ENCODE measurements around the gene PRPH.
"Not testable (repeated sequence)": the region's sequence is repeated elsewhere in the genome, so short reads cannot be mapped to it uniquely, and the experiment has no call there.

Gene PRPH

DNA sequence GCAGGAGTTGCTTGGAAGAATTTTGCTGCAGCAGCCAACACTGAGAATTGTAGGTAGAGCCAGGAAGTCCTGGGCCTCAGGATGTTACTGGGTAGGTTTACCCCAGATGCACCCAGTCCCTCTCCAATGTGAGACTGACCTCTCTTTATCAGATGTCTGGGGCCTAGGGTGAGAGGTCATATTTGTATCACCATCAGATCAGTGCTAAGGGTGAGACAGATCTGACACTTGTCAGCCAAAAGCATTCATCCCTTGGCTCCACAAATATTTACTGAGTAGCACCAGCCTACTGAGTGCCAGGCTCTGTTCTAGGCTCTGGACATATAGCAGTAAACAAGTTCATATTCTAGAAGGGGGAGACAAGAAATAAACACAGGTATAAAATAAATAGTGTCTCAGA, 32.4 kb downstream of the PRPH start:
- no peak overlapping the region for H3K27ac Mint-ChIP-seq
- H3K4me1 Mint-ChIP-seq (ENCODE audit: low read depth), result peaks cover 29% of the 10 kb centered on the region
- no peaks in the 10 kb centered on the region for H3K9me3 Mint-ChIP-seq
- intact Hi-C loops (cut with micrococcal nuclease), result no loop called here
- H3K36me3 Mint-ChIP-seq (ENCODE audit: low read depth), result peaks cover 9% of the 10 kb centered on the region
- no peak overlapping the region for H3K4me3 Mint-ChIP-seq
- peaks cover 15% of the 10 kb centered on the region for H3K27me3 Mint-ChIP-seq

DNA sequence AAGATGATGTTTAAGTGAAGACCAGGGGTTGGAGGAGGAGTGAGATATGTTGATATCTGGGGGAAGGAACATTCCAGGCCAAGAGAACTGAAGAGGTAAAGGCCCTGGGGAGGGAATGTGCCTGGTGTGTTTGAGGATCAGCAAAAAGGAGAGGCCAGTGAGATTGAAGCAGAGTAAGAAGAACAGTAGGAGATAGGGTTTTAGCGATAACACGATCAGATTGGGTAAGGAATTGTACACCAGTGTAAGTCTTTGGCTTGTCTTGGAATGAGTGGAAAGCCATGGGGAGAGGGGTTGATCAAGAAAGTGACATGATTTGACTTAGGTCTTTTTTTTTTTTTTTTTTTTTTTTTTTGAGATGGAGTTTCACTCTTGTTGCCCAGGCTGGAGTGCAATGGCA, 32.9 kb downstream of the PRPH start:
- no peaks in the 10 kb centered on the region for H3K9me3 Mint-ChIP-seq
- H3K4me1 Mint-ChIP-seq (ENCODE audit: low read depth), result peaks cover 32% of the 10 kb centered on the region
- H3K27ac Mint-ChIP-seq, result no peak overlapping the region
- H3K27me3 Mint-ChIP-seq, result peaks cover 20% of the 10 kb centered on the region
- intact Hi-C loops (cut with micrococcal nuclease), result no loop called here
- no peak overlapping the region for H3K4me3 Mint-ChIP-seq
- peaks cover 5% of the 10 kb centered on the region for H3K36me3 Mint-ChIP-seq (ENCODE audit: low read depth)

DNA sequence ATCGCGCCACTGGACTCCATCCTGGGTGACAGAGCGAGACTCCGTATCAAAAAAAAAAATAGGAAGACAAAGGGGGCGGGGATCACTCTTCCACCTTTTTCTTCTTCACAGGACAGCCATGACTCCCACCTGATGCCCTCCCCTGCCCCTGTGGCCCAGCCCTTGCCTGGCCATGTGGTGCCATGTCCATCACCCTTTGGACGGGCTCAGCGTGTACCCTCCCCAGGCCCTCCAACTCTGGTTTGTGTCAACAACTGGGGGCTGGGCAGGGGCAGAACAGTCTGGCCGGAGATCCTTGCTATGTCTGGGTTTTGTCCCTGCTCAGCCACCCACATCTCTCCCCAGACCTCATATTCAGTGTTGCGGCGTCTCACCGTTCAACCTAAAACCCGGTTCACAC, 33.9 kb downstream of the PRPH start:
- Mint-ChIP-seq H3K27me3 (peaks cover 28% of the 10 kb centered on the region), H3K4me3 (no peak overlapping the region), H3K4me1 (ENCODE audit: low read depth) (peaks cover 28% of the 10 kb centered on the region), H3K9me3 (no peaks in the 10 kb centered on the region), H3K27ac (no peak overlapping the region), H3K36me3 (ENCODE audit: low read depth) (no peaks in the 10 kb centered on the region)
- intact Hi-C loops (cut with micrococcal nuclease), result no loop called here

DNA sequence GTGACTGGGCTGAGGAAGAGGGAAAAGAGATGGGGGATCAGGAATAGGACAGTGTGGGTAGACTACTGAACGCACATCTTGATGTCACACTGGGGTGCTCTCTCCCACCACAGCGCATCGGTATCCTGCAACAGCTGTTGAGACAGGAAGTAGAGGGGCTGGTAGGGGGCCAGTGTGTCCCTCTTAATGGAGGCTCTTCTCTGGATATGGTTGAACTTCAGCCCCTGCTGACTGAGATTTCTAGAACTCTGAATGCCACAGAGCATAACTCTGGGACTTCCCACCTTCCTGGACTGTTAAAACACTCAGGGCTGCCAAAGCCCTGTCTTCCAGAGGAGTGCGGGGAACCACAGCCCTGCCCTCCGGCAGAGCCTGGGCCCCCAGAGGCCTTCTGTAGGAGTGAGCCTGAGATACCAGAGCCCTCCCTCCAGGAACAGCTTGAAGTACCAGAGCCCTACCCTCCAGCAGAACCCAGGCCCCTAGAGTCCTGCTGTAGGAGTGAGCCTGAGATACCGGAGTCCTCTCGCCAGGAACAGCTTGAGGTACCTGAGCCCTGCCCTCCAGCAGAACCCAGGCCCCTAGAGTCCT, 35.2 kb downstream of the PRPH start:
- intact Hi-C loops (cut with micrococcal nuclease), result no loop called here
- no peak overlapping the region for H3K27ac Mint-ChIP-seq
- no peaks in the 10 kb centered on the region for H3K36me3 Mint-ChIP-seq (ENCODE audit: low read depth)
- no peak overlapping the region for H3K4me3 Mint-ChIP-seq
- peaks cover 41% of the 10 kb centered on the region for H3K27me3 Mint-ChIP-seq
- H3K9me3 Mint-ChIP-seq, result no peaks in the 10 kb centered on the region
- peaks cover 32% of the 10 kb centered on the region for H3K4me1 Mint-ChIP-seq (ENCODE audit: low read depth)

DNA sequence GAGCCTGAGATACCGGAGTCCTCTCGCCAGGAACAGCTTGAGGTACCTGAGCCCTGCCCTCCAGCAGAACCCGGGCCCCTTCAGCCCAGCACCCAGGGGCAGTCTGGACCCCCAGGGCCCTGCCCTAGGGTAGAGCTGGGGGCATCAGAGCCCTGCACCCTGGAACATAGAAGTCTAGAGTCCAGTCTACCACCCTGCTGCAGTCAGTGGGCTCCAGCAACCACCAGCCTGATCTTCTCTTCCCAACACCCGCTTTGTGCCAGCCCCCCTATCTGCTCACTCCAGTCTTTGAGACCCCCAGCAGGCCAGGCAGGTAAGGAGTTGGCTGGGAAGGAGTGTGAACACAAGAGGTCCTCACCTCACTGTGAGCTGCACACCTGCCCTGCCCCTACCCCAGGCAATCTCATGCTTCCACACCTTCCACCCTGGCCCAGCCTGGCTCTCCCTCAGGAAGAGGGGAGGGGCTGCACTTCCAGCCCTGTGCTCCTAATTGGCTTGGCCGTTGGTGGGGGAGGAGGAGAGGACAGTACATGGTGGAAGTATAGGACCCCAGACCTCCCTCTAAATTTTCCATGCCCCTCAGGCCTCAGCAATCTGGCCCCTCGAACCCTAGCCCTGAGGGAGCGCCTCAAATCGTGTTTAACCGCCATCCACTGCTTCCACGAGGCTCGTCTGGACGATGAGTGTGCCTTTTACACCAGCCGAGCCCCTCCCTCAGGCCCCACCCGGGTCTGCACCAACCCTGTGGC, 35.9 kb downstream of the PRPH start:
- Mint-ChIP-seq H3K27ac (peak overlapping the region; percentile 36), H3K9me3 (no peaks in the 10 kb centered on the region), H3K4me3 (no peak overlapping the region), H3K4me1 (ENCODE audit: low read depth) (peaks cover 32% of the 10 kb centered on the region), H3K36me3 (ENCODE audit: low read depth) (no peaks in the 10 kb centered on the region), H3K27me3 (peaks cover 48% of the 10 kb centered on the region)
- intact Hi-C loops (cut with micrococcal nuclease), result no loop called here

DNA sequence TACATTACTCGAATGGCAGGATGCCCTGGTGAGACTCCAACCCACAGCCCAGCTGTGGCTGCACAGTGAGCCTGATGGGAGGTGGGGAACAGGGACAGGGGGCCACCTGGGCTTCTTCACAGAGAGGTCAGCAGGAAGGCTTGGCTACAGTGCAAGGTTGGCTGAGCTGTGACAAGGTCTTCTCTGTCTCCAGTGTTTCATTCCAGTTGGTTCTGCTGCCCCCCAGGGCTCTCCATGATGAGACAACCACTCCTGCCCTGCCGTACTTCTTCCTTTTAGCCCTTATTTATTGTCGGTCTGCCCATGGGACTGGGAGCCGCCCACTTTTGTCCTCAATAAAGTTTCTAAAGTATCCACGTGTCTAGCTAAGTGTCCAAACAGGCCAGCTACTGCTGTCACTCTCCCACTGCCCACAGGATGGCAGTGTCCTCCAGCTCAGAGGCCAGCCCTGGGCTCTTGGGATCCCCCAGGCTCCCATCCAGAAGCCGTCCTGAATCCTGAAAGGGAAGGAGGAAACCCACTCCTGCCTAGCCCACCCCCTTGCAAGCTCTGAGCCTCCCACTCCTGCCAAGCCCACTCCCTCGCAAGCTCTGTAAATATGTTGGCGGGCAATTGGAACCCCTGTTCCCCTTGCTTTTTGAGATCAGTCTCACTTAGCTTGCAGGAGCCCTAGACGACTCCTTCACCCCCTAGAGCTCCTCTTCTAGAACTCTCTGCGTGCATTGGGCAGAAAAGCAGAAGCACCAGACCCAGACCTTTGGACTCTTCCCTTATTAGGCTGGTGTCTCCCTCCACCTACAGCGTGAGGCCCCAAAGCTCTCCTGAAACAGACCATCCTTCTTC, 36.7 kb downstream of the PRPH start:
- Mint-ChIP-seq H3K36me3 (ENCODE audit: low read depth) (no peaks in the 10 kb centered on the region), H3K27ac (peak overlapping the region; percentile 36), H3K9me3 (no peaks in the 10 kb centered on the region), H3K4me3 (no peak overlapping the region), H3K4me1 (ENCODE audit: low read depth) (peaks cover 30% of the 10 kb centered on the region), H3K27me3 (peaks cover 55% of the 10 kb centered on the region)
- intact Hi-C loops (cut with micrococcal nuclease), result no loop called here

DNA sequence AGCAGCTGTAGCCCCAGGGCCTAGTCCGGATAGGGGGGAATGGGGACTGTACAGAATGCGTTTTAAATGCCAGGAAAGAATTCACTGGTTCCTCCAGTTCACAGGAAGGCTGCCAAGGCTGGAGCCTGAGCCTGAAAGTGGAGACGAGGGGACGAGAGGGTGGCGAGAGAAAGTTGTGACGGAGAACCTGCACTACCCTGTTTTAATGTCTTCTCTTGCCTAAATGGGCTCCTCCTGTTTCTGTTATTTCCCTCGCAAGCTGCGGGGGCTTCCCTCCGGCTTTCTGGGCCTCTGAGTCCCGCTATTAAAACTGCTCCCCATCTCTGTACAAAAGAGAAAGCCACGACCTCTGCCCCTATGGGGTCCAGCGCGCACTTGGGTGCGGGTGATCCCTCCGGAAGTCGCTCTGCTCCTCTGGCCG, 37.5 kb downstream of the PRPH start:
- Mint-ChIP-seq H3K9me3 (no peaks in the 10 kb centered on the region), H3K36me3 (ENCODE audit: low read depth) (no peaks in the 10 kb centered on the region), H3K27ac (no peak overlapping the region), H3K4me3 (no peak overlapping the region), H3K4me1 (ENCODE audit: low read depth) (peaks cover 36% of the 10 kb centered on the region), H3K27me3 (peaks cover 63% of the 10 kb centered on the region)
- intact Hi-C loops (cut with micrococcal nuclease), result no loop called here

DNA sequence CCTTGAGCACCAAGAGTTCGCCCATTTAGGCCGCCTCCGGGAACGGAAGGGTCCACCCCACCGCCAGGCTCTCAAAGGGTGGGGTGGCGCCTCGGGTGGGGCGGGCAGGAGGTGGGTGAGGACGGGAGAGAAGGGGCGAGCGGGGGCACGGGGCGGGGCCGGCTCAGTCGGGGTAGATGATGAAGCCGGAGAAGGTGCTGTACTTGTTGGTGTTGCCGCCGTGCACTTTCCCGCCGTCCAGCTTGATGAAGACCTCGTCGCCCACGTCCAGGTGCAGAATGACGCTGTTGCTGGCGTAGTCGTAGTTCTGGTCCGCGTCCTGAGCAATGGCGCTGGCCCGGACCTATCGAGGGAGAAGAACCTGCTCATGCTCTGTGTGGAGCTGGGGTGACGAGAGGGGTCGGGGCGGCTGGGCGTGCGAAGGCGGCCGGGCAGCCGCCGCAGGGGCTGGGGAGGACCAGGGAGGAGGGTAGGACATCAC, 38.0 kb downstream of the PRPH start:
- intact Hi-C loops (cut with micrococcal nuclease), result no loop called here
- no peak overlapping the region for H3K27ac Mint-ChIP-seq
- peaks cover 41% of the 10 kb centered on the region for H3K4me1 Mint-ChIP-seq (ENCODE audit: low read depth)
- H3K9me3 Mint-ChIP-seq, result no peaks in the 10 kb centered on the region
- peak overlapping the region; percentile 49 for H3K4me3 Mint-ChIP-seq
- no peaks in the 10 kb centered on the region for H3K36me3 Mint-ChIP-seq (ENCODE audit: low read depth)
- H3K27me3 Mint-ChIP-seq, result peaks cover 68% of the 10 kb centered on the region

DNA sequence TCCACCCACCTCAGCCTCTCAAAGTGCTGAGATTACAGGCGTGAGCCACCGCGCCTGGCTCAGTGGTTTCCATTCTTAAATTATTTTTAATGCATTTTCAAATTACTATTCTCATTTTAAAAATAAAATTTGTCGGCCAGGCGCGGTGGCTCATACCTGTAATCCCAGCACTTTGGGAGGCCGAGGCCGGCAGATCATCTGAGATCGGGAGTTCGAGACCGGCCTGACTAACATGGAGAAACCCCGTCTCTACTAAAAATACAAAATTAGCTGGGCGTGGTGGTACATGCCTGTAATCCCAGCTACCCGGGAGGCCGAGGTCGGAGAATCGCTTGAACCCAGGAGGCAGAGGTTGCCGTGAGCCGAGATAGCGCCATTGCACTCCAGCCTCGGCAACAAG, 38.8 kb downstream of the PRPH start:
- H3K9me3 Mint-ChIP-seq; H3K36me3 Mint-ChIP-seq (ENCODE audit: low read depth); H3K27ac Mint-ChIP-seq; intact Hi-C loops (cut with micrococcal nuclease); H3K4me3 Mint-ChIP-seq: not testable (repeated sequence)
- Mint-ChIP-seq H3K27me3 (peaks cover 76% of the 10 kb centered on the region), H3K4me1 (ENCODE audit: low read depth) (peaks cover 48% of the 10 kb centered on the region)

DNA sequence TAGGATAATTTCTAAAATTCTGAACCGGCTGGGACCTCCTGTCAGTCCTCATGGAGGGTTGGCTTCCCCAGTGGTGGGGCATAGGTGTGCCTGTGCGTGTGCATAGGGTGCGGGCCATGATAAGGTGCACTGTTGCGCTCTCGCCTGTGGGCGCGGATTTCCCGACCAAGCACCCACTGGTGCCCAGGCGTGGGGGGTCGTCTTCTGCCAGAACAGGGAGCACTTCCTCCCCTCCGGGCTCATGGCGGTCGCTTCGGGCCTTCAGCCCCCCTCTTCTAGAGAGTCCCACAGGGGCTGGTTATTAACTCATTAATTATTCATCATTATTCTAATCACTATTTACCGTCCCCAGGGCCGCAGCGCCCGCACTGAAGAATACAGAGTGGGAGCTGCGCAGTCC, 39.3 kb downstream of the PRPH start:
- Mint-ChIP-seq H3K36me3 (ENCODE audit: low read depth) (no peaks in the 10 kb centered on the region), H3K9me3 (no peaks in the 10 kb centered on the region), H3K27me3 (peaks cover 81% of the 10 kb centered on the region), H3K4me3 (no peak overlapping the region), H3K27ac (no peak overlapping the region), H3K4me1 (ENCODE audit: low read depth) (peaks cover 48% of the 10 kb centered on the region)
- intact Hi-C loops (cut with micrococcal nuclease), result no loop called here

DNA sequence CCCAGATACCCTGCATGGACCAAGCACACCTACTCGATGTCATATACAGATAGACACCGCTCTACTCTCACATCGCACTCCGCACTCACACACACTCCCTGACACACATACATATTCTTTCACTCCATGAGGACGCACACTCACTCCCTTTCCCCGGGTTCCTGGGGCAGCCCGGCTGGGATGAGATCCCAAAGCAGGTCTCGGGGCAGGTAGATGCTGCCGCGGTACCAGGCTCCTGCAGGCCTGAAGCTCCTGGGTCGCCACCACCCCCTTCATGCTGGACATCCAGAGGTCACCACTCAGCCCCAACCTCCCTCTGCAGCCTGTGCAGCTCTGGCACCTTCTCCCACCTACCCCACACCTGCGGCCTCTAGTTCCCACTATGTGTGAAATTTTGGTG, 39.7 kb downstream of the PRPH start:
- Mint-ChIP-seq H3K4me3 (no peak overlapping the region), H3K4me1 (ENCODE audit: low read depth) (peaks cover 48% of the 10 kb centered on the region), H3K27me3 (peaks cover 85% of the 10 kb centered on the region), H3K36me3 (ENCODE audit: low read depth) (no peaks in the 10 kb centered on the region), H3K9me3 (no peaks in the 10 kb centered on the region), H3K27ac (no peak overlapping the region)
- intact Hi-C loops (cut with micrococcal nuclease), result no loop called here

DNA sequence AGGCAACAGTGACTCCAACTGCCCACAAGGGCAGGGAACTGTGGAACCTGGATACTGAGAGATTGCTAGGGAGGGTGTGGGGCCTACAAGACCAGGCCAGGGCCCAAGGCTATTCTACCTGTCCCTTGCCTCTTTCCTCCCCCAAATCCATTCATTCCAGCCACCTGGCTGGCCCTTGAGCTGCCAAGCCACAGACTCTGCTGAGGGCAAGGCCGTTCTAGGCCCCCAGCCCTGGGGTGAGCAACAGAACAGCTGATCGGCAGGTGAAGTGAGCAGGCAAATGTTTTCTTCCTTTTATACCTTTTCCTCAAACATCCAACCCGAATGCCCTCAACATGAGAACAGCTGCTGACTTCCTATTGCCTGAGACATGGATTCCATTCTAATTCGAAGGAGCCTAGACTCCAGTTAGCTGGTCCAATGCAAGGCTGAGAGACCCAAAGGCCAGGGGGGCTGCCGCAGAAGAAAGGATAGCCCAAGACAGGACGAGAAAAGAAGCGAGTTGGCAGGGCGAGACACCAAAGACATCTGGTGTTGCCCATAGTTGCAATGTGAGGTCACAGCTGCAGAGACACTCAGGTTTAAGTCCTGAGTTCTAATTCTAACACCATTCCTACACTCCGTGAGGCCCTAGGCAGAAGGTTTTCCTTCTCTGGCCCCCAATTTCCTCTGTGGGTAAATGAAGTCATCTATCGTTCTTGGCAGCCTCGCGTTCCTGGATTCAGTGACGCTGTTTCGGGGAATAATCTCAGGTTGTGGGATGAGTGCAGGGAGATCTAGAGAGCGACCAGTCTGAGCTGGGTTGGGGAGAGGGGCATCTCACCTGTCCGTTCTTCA, 40.4 kb downstream of the PRPH start:
- no peak overlapping the region for H3K27ac Mint-ChIP-seq
- peaks cover 92% of the 10 kb centered on the region for H3K27me3 Mint-ChIP-seq
- H3K4me3 Mint-ChIP-seq, result no peak overlapping the region
- no peaks in the 10 kb centered on the region for H3K36me3 Mint-ChIP-seq (ENCODE audit: low read depth)
- H3K4me1 Mint-ChIP-seq (ENCODE audit: low read depth), result peaks cover 48% of the 10 kb centered on the region
- H3K9me3 Mint-ChIP-seq, result no peaks in the 10 kb centered on the region
- intact Hi-C loops (cut with micrococcal nuclease), result no loop called here

DNA sequence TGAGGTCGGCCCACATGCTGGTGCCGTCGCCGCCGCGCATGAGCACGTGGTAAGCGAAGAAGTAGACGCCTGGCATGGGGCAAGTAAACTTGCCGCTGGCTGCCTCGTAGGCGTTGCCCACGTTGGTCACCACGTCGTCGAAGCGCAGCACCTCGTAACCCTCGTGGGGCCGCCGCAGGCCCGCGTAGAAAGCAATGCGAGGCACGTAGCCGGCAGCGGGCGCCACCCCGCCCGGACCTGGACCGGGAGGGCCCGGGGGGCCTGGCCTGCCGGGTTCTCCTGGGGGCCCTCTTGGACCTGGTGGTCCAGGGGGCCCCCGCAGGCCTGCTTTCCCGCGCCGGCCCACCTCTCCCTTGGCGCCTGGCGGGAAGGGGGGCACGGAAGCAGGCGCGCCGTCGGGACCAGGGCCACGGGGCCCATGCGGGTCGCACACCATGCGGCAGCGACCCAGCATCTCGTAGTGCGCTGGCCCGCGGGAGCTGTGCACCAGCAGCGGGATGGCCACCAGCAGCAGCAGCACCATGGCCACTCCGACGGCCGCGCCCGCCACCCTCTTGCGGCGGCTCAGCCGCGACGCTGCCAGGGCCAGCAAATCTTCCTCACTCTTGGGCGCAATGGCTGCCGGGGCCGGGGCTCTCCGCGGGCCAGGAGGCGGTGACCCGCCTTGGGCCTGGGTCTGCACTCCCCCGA, 41.2 kb downstream of the PRPH start:
- Mint-ChIP-seq H3K27me3 (peaks cover 97% of the 10 kb centered on the region), H3K4me1 (ENCODE audit: low read depth) (peaks cover 53% of the 10 kb centered on the region), H3K4me3 (no peak overlapping the region), H3K27ac (no peak overlapping the region), H3K9me3 (no peaks in the 10 kb centered on the region), H3K36me3 (ENCODE audit: low read depth) (no peaks in the 10 kb centered on the region)
- intact Hi-C loops (cut with micrococcal nuclease), result loop anchor here (2.0 kb wide), 1 partner anchor 47 kb away; no protein-coding TSS in a partner anchor

Measured in dendritic cell treated with granulocyte-macrophage colony-stimulating factor and Interleukin-4, amounts not matched to agents 40 ng/mL and 50 ng/mL, for 4 days (primary cell).